Body of pancreas (tissue), 4 donors: ENCODE measurements around the gene SEC14L2. TPM values are rescaled to one million over a fixed set of nuclear protein-coding genes. Genes with fewer than 3 reads are reported as not detected.

Source experiments
- ATAC-seq: fragments of 150-250 bp; one replicate; pipeline ENCODE4 v1.9.1; 2016
- DNase-seq, 4 donors: peaks; one replicate each; pipeline ENCODE4 v3.0.0-alpha.2; 2019
- H3K27ac ChIP-seq, 4 donors: fragments of 200-600 bp; sonication (generic); 1 replicate in 3 of 4; 2 replicates in 1 of 4; pipeline versions ENCODE4 v1.5.1 to v1.6.1; 2016 to 2019; ENCODE audit warnings: mild to moderate bottlenecking in 1 of 4, mixed read lengths in 1 of 4, moderate library complexity in 1 of 4
- H3K27me3 ChIP-seq, 2 donors: fragments of 200-600 bp; sonication (generic); one replicate each; pipeline ENCODE4 v1.6.0; 2016; ENCODE audit warnings: mild to moderate bottlenecking in 1 of 2
- H3K36me3 ChIP-seq, 2 donors: fragments of 200-600 bp; sonication (generic); replicated peaks in 1 of 2; 2 replicates each; pipeline ENCODE4 v1.5.1; 2016; ENCODE audit warnings: low read depth in 2 of 2; ENCODE audit not compliant: insufficient read depth in 1 of 2
- H3K4me1 ChIP-seq: fragments of 200-600 bp; sonication (generic); one replicate; pipeline ENCODE4 v1.6.0; 2016
- H3K4me3 ChIP-seq, 2 donors: fragments of 200-600 bp; sonication (generic); 1 replicate in 1 of 2; 2 replicates in 1 of 2; pipeline ENCODE4 v1.5.1; 2016 to 2019
- H3K9me3 ChIP-seq, 3 donors: fragments of 200-600 bp; sonication (generic); 1 replicate in 2 of 3; 2 replicates in 1 of 3; pipeline ENCODE4 v1.5.1; 2016
- CTCF ChIP-seq, 7 experiments: fragments of 450-650 bp in 4 of 7; fragments of 200-600 bp in 3 of 7; sonication (generic) in 3 of 7; IDR thresholded peaks; one replicate each; pipeline ENCODE4 v1.5.1; 2016 to 2019; ENCODE audit warnings: antibody characterized with exemption in 7 of 7
- POLR2A ChIP-seq, 3 donors: fragments of 450-650 bp; IDR thresholded peaks; one replicate each; pipeline ENCODE4 v1.6.1; 2016; ENCODE audit warnings: antibody characterized with exemption in 3 of 3, mild to moderate bottlenecking in 2 of 3
- WGBS, 2 donors: methylation state at CpG; one replicate each; pipeline ENCODE4 v1.1.5; 2017; 5-methylcytosine and 5-hydroxymethylcytosine counted together
- intact Hi-C: fragments of 100-400 bp; cut with DNase I; formaldehyde crosslinking; loops from one replicate; pipeline ENCODE4 v1.15.1; 2023
- total RNA-seq, 2 donors: library from RNA; depleted of rRNA; stranded (reverse); fragments of >200 nt; gene quantifications; one replicate each; pipeline ENCODE4 v1.1.0, GENCODE V29; 2016

The SEC14L2 gene
- total RNA-seq, 2 donors from 2014 or later, result 0.33 to 3.9 TPM

- peak overlapping the region in 1 of 2 donors; percentile 32 for H3K4me3 ChIP-seq
- H3K36me3 ChIP-seq, result no peaks in the 10 kb centered on the region
- DNase-seq (peak; percentile 90 to 93 (median 90)), ATAC-seq (peak; percentile 38)
- peak overlapping the region; percentile 68 to 87 (median 78) for H3K27ac ChIP-seq
- peaks cover 42% of the 10 kb centered on the region for H3K4me1 ChIP-seq
- no peaks in the 10 kb centered on the region for H3K27me3 ChIP-seq
- TF ChIP-seq CTCF (IDR thresholded peaks at IDR 0.05) (peak; percentile 48 to 90 (median 79)), POLR2A (IDR thresholded peaks at IDR 0.05) (no peak)
- 38 to 46% methylated on average over 24 to 25 of the region's 29 CpGs for WGBS, 2 donors
- no peaks in the 10 kb centered on the region for H3K9me3 ChIP-seq
- intact Hi-C loops, result no loop called here
Measured at GRCh38 chr22:30426388-30427353, 29.9 kb downstream of the SEC14L2 start.

GRCh38 chr22:30427871-30428270 is 31.1 kb downstream of the SEC14L2 start:
- 80 to 100% methylated on average over 1 of the region's 1 CpG for WGBS, 2 donors
- H3K4me3 ChIP-seq, result no peak overlapping the region
- TF ChIP-seq CTCF (IDR thresholded peaks at IDR 0.05) (no peak), POLR2A (IDR thresholded peaks at IDR 0.05) (no peak)
- peaks cover 30% of the 10 kb centered on the region for H3K4me1 ChIP-seq
- intact Hi-C loops, result no loop called here
- ATAC-seq (no peak), DNase-seq (no peak)
- no peak overlapping the region for H3K27ac ChIP-seq
- no peaks in the 10 kb centered on the region for H3K36me3 ChIP-seq
- H3K9me3 ChIP-seq, result no peaks in the 10 kb centered on the region
- no peaks in the 10 kb centered on the region for H3K27me3 ChIP-seq

GRCh38 chr22:30429887-30430286 is 33.1 kb downstream of the SEC14L2 start:
- no peak overlapping the region for H3K4me3 ChIP-seq
- H3K9me3 ChIP-seq, result no peaks in the 10 kb centered on the region
- ATAC-seq (no peak), DNase-seq (no peak)
- H3K4me1 ChIP-seq, result peaks cover 17% of the 10 kb centered on the region
- WGBS, 2 donors, result 54 to 55% methylated on average over 4 of the region's 4 CpGs
- TF ChIP-seq CTCF (IDR thresholded peaks at IDR 0.05) (no peak), POLR2A (IDR thresholded peaks at IDR 0.05) (no peak)
- no peak overlapping the region for H3K27ac ChIP-seq
- intact Hi-C loops, result no loop called here
- H3K36me3 ChIP-seq, result no peaks in the 10 kb centered on the region
- H3K27me3 ChIP-seq, result no peaks in the 10 kb centered on the region

DNA sequence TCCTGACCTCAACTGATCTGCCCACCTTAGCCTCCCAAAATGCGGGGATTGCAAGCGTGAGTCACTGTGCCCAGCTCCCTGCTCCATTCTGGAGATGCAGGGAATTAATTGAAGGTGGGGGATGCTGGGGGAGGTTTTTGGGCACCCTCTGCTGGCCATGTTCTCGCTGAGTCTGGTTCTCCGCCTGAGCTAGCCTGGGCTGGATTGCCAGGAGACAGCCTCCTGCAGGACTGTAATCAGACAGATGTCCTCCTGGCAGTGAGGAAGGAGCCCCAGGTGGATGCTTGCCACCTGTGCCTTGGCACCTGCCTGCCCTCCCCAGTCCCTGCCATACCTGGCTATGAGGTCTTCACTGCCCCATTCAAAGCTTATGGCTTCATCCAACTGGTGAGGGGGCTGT is 34.1 kb downstream of the SEC14L2 start:
- WGBS, 2 donors, result 78% methylated on average over 4 of the region's 4 CpGs
- Histone ChIP-seq H3K27ac (no peak overlapping the region), H3K36me3 (no peaks in the 10 kb centered on the region), H3K4me1 (peaks cover 10% of the 10 kb centered on the region), H3K9me3 (no peaks in the 10 kb centered on the region), H3K27me3 (no peaks in the 10 kb centered on the region), H3K4me3 (no peak overlapping the region)
- DNase-seq (no peak), ATAC-seq (no peak)
- TF ChIP-seq POLR2A (IDR thresholded peaks at IDR 0.05) (no peak), CTCF (IDR thresholded peaks at IDR 0.05) (no peak)
- intact Hi-C loops, result no loop called here
